ENCODE data around the gene RGMA.

Gene RGMA

DNA sequence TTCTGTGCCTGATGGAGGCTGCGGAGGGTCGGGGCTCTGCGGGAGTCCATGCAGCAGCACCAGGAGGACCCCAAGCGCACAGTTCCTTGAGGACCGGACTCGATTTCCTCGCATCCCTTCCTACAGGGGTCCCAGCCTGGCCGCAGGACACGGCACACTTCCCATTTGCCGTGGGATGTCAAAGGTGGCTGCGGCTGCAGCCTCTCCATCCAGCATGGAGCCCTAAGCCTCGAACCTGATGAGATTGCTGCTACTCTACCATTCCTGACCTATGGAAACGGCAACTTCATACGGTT, 40.6 kb downstream of the RGMA start:
- ChIA-PET CTCF (no interaction called here), POLR2A (no interaction called here)
- no peak for DNase-seq (ENCODE audit: extremely low spot score)
- TF ChIP-seq HDGF (IDR thresholded peaks at IDR 0.05; ENCODE audit: borderline replicate concordance) (no peak), NFRKB (IDR thresholded peaks at IDR 0.05) (no peak), SP1 (IDR thresholded peaks at IDR 0.05) (no peak), ELF4 (IDR thresholded peaks at IDR 0.05) (no peak), FOXM1 (IDR thresholded peaks at IDR 0.05; ENCODE audit: borderline replicate concordance) (no peak), CTBP1 (IDR thresholded peaks at IDR 0.05; ENCODE audit: borderline replicate concordance) (no peak), FOXK2 (IDR thresholded peaks at IDR 0.05) (no peak), FOXA1 (IDR thresholded peaks at IDR 0.05) (no peak), ZNF384 (IDR thresholded peaks at IDR 0.05) (no peak), TARDBP (IDR thresholded peaks at IDR 0.05) (no peak), L3MBTL2 (conservative IDR thresholded peaks at IDR 0.05) (no peak), ARNT (IDR thresholded peaks at IDR 0.05) (no peak)
- TF ChIP-seq, protein P1, sequence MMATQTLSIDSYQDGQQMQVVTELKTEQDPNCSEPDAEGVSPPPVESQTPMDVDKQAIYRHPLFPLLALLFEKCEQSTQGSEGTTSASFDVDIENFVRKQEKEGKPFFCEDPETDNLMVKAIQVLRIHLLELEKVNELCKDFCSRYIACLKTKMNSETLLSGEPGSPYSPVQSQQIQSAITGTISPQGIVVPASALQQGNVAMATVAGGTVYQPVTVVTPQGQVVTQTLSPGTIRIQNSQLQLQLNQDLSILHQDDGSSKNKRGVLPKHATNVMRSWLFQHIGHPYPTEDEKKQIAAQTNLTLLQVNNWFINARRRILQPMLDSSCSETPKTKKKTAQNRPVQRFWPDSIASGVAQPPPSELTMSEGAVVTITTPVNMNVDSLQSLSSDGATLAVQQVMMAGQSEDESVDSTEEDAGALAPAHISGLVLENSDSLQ (IDR thresholded peaks at IDR 0.05), result no peak

DNA sequence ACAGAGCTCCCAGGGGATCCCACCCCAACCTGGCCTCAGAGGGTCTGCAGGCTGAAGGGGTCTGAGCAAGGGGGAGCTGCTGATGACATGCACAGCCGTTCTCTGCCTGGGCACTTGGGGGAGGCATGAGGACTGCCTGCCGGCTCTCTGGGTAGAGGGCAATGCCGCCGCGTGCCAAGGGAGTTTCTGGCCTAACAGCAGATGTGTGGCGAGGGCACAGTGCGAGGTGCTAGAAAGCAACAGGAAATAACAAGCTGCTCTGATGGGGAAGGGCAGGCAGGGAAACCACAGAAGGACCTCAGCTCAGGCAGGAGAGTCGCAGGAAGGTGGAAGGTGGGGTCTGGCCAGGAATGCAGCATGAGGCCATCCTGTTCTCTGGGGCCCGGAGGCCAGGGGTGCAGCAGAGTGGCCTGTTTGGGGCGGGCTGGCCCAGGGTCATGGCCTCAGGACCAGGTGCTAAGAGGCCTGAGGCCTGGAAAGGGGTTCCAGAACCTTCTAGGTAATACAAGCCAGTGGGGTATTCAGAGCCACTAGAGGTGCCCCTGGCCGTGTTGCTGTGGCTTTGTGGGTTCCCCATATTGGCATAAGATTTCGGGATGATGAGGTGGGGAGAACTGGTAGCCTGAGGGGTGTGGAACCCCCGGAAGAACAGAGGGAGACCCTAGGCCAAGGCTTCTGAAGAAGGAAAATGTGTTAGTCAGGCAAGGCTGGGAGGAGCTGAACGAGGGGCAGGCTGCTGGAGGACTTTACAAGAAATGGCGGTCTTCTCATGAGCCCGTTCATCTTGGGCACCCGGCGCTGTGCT, 41.2 kb downstream of the RGMA start:
- CTCF ChIA-PET, result no interaction called here
- DNase-seq (ENCODE audit: extremely low spot score), result no peak
- TF ChIP-seq ARNT (IDR thresholded peaks at IDR 0.05), result no peak
- TF ChIP-seq, protein P1 (IDR thresholded peaks at IDR 0.05), result no peak
- no peak for TF ChIP-seq ZNF384 (IDR thresholded peaks at IDR 0.05)
- TF ChIP-seq TARDBP (IDR thresholded peaks at IDR 0.05), result no peak
- no peak for TF ChIP-seq FOXA1 (IDR thresholded peaks at IDR 0.05)
- TF ChIP-seq SUZ12 (IDR thresholded peaks at IDR 0.05), result no peak
- no peak for TF ChIP-seq LEF1 (IDR thresholded peaks at IDR 0.05; ENCODE audit: borderline replicate concordance)
- TF ChIP-seq FOXM1 (IDR thresholded peaks at IDR 0.05; ENCODE audit: borderline replicate concordance), result no peak
- no peak for TF ChIP-seq CTBP1 (IDR thresholded peaks at IDR 0.05; ENCODE audit: borderline replicate concordance)
- POLR2A ChIA-PET, result no interaction called here

DNA sequence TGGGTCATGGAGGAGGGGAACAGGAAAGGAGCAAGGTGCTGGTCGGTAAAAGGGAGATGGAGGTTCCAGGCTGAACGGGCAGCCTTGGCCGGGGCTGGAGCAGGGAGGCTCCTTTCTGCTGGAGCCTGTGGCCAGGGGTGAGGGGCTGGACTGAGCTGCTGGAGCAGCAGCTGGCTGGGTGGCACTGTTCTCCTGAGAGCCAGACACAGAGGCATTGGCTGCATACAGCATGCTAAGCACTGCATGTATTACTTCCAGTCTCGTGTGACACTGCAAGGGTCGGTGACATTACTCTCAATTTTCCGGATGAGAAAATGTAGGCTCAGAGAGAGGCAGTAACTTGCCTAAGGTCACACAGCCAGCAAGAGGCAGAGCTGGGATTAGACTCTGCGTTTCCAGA, 42.3 kb downstream of the RGMA start:
- CTCF ChIA-PET, result no interaction called here
- TF ChIP-seq HDGF (IDR thresholded peaks at IDR 0.05; ENCODE audit: borderline replicate concordance), result no peak
- TF ChIP-seq FOXM1 (IDR thresholded peaks at IDR 0.05; ENCODE audit: borderline replicate concordance), result no peak
- no peak for TF ChIP-seq SUZ12 (IDR thresholded peaks at IDR 0.05)
- TF ChIP-seq NFRKB (IDR thresholded peaks at IDR 0.05), result no peak
- TF ChIP-seq CTBP1 (IDR thresholded peaks at IDR 0.05; ENCODE audit: borderline replicate concordance), result no peak
- TF ChIP-seq SP1 (IDR thresholded peaks at IDR 0.05), result no peak
- TF ChIP-seq, protein P1 (IDR thresholded peaks at IDR 0.05), result no peak
- no peak for TF ChIP-seq LEF1 (IDR thresholded peaks at IDR 0.05; ENCODE audit: borderline replicate concordance)
- TF ChIP-seq FOXK2 (IDR thresholded peaks at IDR 0.05), result no peak
- no peak for TF ChIP-seq TARDBP (IDR thresholded peaks at IDR 0.05)
- no peak for TF ChIP-seq L3MBTL2 (conservative IDR thresholded peaks at IDR 0.05)
- TF ChIP-seq ELF4 (IDR thresholded peaks at IDR 0.05), result no peak
- no peak for TF ChIP-seq BHLHE40 (IDR thresholded peaks at IDR 0.05; ENCODE audit: borderline replicate concordance)
- no peak for TF ChIP-seq FOXA1 (IDR thresholded peaks at IDR 0.05)
- no peak for TF ChIP-seq ARNT (IDR thresholded peaks at IDR 0.05)
- no peak for TF ChIP-seq ZNF384 (IDR thresholded peaks at IDR 0.05)
- POLR2A ChIA-PET, result no interaction called here

DNA sequence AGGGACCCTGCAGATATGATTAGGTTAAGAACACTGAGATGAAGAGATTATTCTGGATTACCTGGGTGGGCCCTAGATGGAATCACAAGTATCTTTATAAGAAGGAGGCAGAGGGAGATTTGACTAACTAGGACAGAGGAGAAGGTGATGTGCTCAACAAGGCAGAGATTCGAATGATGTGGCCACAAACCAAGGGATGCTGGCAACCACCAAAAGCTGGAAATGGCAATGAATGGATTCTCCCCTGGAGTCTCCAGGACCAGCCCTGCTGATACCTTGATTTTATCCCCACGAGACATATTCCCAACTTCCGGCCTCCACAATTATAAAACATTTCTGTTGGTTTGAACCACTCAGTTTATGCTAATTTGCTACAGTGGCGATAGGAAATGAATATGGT, 42.9 kb downstream of the RGMA start:
- no peak for DNase-seq (ENCODE audit: extremely low spot score)
- ChIA-PET POLR2A (no interaction called here), CTCF (interaction anchor here (0.9 kb wide), 1 partner anchor 9 kb away, joined by 3 read pairs; no protein-coding TSS in a partner anchor)
- no peak for TF ChIP-seq TARDBP (IDR thresholded peaks at IDR 0.05)
- TF ChIP-seq, protein P1 (IDR thresholded peaks at IDR 0.05), result no peak
- no peak for TF ChIP-seq ELF4 (IDR thresholded peaks at IDR 0.05)
- TF ChIP-seq SUZ12 (IDR thresholded peaks at IDR 0.05), result no peak
- no peak for TF ChIP-seq BHLHE40 (IDR thresholded peaks at IDR 0.05; ENCODE audit: borderline replicate concordance)
- no peak for TF ChIP-seq ARNT (IDR thresholded peaks at IDR 0.05)
- TF ChIP-seq L3MBTL2 (conservative IDR thresholded peaks at IDR 0.05), result no peak
- no peak for TF ChIP-seq LEF1 (IDR thresholded peaks at IDR 0.05; ENCODE audit: borderline replicate concordance)
- TF ChIP-seq CTBP1 (IDR thresholded peaks at IDR 0.05; ENCODE audit: borderline replicate concordance), result no peak
- no peak for TF ChIP-seq SP1 (IDR thresholded peaks at IDR 0.05)
- TF ChIP-seq FOXA1 (IDR thresholded peaks at IDR 0.05), result no peak
- no peak for TF ChIP-seq ZNF384 (IDR thresholded peaks at IDR 0.05)
- TF ChIP-seq FOXK2 (IDR thresholded peaks at IDR 0.05), result no peak
- no peak for TF ChIP-seq NFRKB (IDR thresholded peaks at IDR 0.05)
- TF ChIP-seq FOXM1 (IDR thresholded peaks at IDR 0.05; ENCODE audit: borderline replicate concordance), result no peak
- TF ChIP-seq HDGF (IDR thresholded peaks at IDR 0.05; ENCODE audit: borderline replicate concordance), result no peak

More for the DNA sequence above, 42.3 kb downstream of the RGMA start:
- no peak for DNase-seq (ENCODE audit: extremely low spot score)

DNA sequence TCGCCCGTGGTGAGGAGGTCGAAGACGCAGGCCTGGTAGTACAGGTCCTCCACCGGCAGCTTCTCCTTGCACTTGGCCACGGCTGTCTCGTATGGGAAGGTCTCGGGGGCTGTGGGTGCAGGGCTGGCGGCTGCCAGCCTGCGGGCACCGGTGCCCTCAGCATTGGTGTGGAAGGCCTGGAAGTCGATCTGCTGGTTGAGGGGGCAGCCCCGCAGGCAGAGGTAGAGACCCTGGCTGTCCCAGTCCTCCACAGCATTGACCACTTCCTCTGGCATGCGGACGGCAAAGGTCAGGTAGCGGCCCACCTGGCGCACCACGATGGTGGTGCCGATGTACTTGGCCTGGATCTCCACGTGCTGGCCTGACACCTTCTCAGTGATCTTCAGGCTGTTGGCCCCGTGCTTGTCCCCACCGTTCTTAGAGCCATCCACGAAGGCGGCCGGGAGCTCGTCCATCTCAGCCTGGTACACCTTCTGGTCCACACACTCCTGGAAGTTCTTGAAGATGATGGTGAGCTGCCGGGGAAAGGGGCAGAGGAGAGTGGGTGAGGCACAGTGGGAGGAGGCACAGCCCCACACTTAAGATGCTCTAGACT, 43.7 kb downstream of the RGMA start:
- ChIA-PET CTCF (interaction anchor here (0.6 to 0.9 kb wide), 2 partner anchors 8 to 17 kb away, joined by 3 read pairs; no protein-coding TSS in a partner anchor), POLR2A (no interaction called here)
- DNase-seq (ENCODE audit: extremely low spot score), result no peak
- TF ChIP-seq SUZ12 (IDR thresholded peaks at IDR 0.05) (no peak), FOXK2 (IDR thresholded peaks at IDR 0.05) (no peak), ELF4 (IDR thresholded peaks at IDR 0.05) (no peak), FOXM1 (IDR thresholded peaks at IDR 0.05; ENCODE audit: borderline replicate concordance) (no peak), TARDBP (IDR thresholded peaks at IDR 0.05) (no peak), L3MBTL2 (conservative IDR thresholded peaks at IDR 0.05) (no peak), FOXA1 (IDR thresholded peaks at IDR 0.05) (no peak), BHLHE40 (IDR thresholded peaks at IDR 0.05; ENCODE audit: borderline replicate concordance) (no peak), HDGF (IDR thresholded peaks at IDR 0.05; ENCODE audit: borderline replicate concordance) (no peak), ARNT (IDR thresholded peaks at IDR 0.05) (no peak), ZNF384 (IDR thresholded peaks at IDR 0.05) (no peak), CTBP1 (IDR thresholded peaks at IDR 0.05; ENCODE audit: borderline replicate concordance) (no peak), SP1 (IDR thresholded peaks at IDR 0.05) (no peak)
- TF ChIP-seq, protein P1 (IDR thresholded peaks at IDR 0.05), result no peak

Data from HEK293T (cell line).